Smooth muscle cell (in vitro differentiated cells): ENCODE results near the gene CTAG2. TPM values are rescaled to one million over a fixed set of nuclear protein-coding genes. Genes with fewer than 3 reads are reported as not detected.

Experiments
- DNase-seq: peaks from one replicate; lab custom pipeline; 2025; ENCODE audit not compliant: unreplicated experiment; lab: John Stamatoyannopoulos, UW
- H2AFZ ChIP-seq: fragments of 200-600 bp; sonication (generic); 2 replicates; pipeline ENCODE4 v1.6.0; 2016; ENCODE audit warnings: antibody characterized with exemption, low read depth, mild to moderate bottlenecking
- H3F3A ChIP-seq: fragments of 200-600 bp; sonication (generic); 2 replicates; pipeline ENCODE4 v1.6.0; 2017; ENCODE audit warnings: antibody characterized with exemption, low read depth
- H3K27ac ChIP-seq: fragments of 200-600 bp; sonication (generic); 2 replicates; pipeline ENCODE4 v1.5.1; 2016; ENCODE audit warnings: low read depth, mild to moderate bottlenecking
- H3K27me3 ChIP-seq: fragments of 200-600 bp; sonication (generic); 2 replicates; pipeline ENCODE4 v1.6.1; 2016; ENCODE audit warnings: low read depth, mild to moderate bottlenecking
- H3K36me3 ChIP-seq: fragments of 200-600 bp; sonication (generic); 2 replicates; pipeline ENCODE4 v1.5.1; 2016; ENCODE audit warnings: low read depth
- H3K4me1 ChIP-seq: fragments of 200-600 bp; sonication (generic); 2 replicates; pipeline ENCODE4 v1.5.1; 2016; ENCODE audit warnings: low read depth
- H3K4me2 ChIP-seq: fragments of 200-600 bp; sonication (generic); 2 replicates; pipeline ENCODE4 v1.6.0; 2016; ENCODE audit warnings: mild to moderate bottlenecking
- H3K4me3 ChIP-seq: fragments of 200-600 bp; sonication (generic); 2 replicates; pipeline ENCODE4 v1.5.1; 2016; ENCODE audit warnings: mild to moderate bottlenecking
- H3K79me2 ChIP-seq: fragments of 200-600 bp; sonication (generic); 2 replicates; pipeline ENCODE4 v1.6.0; 2016; ENCODE audit warnings: low read depth, mild to moderate bottlenecking
- H3K9ac ChIP-seq: fragments of 200-600 bp; sonication (generic); 2 replicates; pipeline ENCODE4 v1.6.0; 2016; ENCODE audit warnings: low read depth
- H3K9me3 ChIP-seq: fragments of 200-600 bp; sonication (generic); replicated peaks from 2 replicates; pipeline ENCODE4 v1.5.1; 2016; ENCODE audit warnings: low read depth
- H4K20me1 ChIP-seq: fragments of 200-600 bp; sonication (generic); 2 replicates; pipeline ENCODE4 v1.6.0; 2016; ENCODE audit warnings: low read depth
- WGBS: methylation state at CpG from one replicate; pipeline ENCODE4 v1.1.7; 2016; ENCODE audit warnings: low lambda C conversion rate; 5-methylcytosine and 5-hydroxymethylcytosine counted together
- polyA plus RNA-seq: library from polyadenylated mRNA; unstranded; fragments of >200 nt; fragmentation: Nextera tagmentation; extraction: Ambion mirVana; gene quantifications from 2 replicates; pipeline ENCODE4 v1.2.1, GENCODE V29; 2016
- total RNA-seq: library from RNA; depleted of rRNA; stranded (reverse); fragments of >200 nt; gene quantifications from 2 replicates; pipeline ENCODE4 v1.2.3, GENCODE V29; 2014
- TF ChIP-seq, protein P1 (sequence below): fragments of 200-600 bp; sonication (generic); IDR thresholded peaks from 2 replicates; pipeline ENCODE4 v1.5.1; 2017; ENCODE audit warnings: borderline replicate concordance, mild to moderate bottlenecking, antibody characterized with exemption; ENCODE audit not compliant: insufficient read depth, poor library complexity, severe bottlenecking

The CTAG2 gene
- total and polyA plus RNA-seq, 2 experiments from 2014 or later, result not detected

- Histone ChIP-seq H3K4me2 (no peak overlapping the region), H3K4me3 (no peak overlapping the region), H3K9me3 (no peaks in the 10 kb centered on the region), H3F3A (no peaks in the 10 kb centered on the region), H3K27ac (no peak overlapping the region), H4K20me1 (no peaks in the 10 kb centered on the region), H3K79me2 (no peaks in the 10 kb centered on the region), H3K4me1 (no peaks in the 10 kb centered on the region), H2AFZ (no peak overlapping the region), H3K9ac (no peak overlapping the region), H3K27me3 (no peaks in the 10 kb centered on the region), H3K36me3 (no peaks in the 10 kb centered on the region)
- TF ChIP-seq, protein P1, sequence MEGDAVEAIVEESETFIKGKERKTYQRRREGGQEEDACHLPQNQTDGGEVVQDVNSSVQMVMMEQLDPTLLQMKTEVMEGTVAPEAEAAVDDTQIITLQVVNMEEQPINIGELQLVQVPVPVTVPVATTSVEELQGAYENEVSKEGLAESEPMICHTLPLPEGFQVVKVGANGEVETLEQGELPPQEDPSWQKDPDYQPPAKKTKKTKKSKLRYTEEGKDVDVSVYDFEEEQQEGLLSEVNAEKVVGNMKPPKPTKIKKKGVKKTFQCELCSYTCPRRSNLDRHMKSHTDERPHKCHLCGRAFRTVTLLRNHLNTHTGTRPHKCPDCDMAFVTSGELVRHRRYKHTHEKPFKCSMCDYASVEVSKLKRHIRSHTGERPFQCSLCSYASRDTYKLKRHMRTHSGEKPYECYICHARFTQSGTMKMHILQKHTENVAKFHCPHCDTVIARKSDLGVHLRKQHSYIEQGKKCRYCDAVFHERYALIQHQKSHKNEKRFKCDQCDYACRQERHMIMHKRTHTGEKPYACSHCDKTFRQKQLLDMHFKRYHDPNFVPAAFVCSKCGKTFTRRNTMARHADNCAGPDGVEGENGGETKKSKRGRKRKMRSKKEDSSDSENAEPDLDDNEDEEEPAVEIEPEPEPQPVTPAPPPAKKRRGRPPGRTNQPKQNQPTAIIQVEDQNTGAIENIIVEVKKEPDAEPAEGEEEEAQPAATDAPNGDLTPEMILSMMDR, result no peak
- 91% methylated on average over 15 of the region's 15 CpGs for WGBS
- no peak for DNase-seq
Measured at GRCh38 chrX:154654925-154655324, 1.5 kb upstream of the CTAG2 start.

GRCh38 chrX:154654372-154654771 lies 993 bp upstream of the CTAG2 start:
- DNase-seq, result no peak
- WGBS, result 93% methylated on average over 10 of the region's 10 CpGs
- Histone ChIP-seq H4K20me1 (no peaks in the 10 kb centered on the region), H3K9me3 (no peaks in the 10 kb centered on the region), H3K9ac (no peak overlapping the region), H2AFZ (no peak overlapping the region), H3K36me3 (no peaks in the 10 kb centered on the region), H3F3A (no peaks in the 10 kb centered on the region), H3K4me1 (no peaks in the 10 kb centered on the region), H3K27ac (no peak overlapping the region), H3K79me2 (no peaks in the 10 kb centered on the region), H3K4me2 (no peak overlapping the region), H3K4me3 (no peak overlapping the region), H3K27me3 (no peaks in the 10 kb centered on the region)
- TF ChIP-seq, protein P1, result no peak

DNA sequence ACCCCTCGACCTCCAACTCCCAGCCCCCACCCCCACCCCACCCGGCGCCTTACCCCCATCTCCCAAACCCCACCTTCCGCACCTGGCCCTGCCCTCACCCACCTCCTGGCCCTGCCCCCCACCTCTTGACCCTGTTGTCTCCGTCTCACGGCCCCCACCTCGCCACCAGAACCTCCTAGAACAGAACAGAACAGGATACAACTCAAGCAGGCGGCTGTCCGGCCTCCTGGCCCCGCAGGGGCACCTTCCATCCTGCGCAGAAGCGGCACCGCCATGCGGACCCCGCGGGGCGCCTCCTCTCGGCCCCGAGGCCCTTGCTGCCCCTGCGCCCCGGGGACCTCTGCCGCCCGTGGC lies 354 bp downstream of the CTAG2 start:
- H3K9ac ChIP-seq, result no peak overlapping the region
- H3K4me2 ChIP-seq, result no peak overlapping the region
- H2AFZ ChIP-seq, result no peak overlapping the region
- no peaks in the 10 kb centered on the region for H3K4me1 ChIP-seq
- H3K9me3 ChIP-seq, result no peaks in the 10 kb centered on the region
- no peaks in the 10 kb centered on the region for H3K27me3 ChIP-seq
- 98% methylated on average over 17 of the region's 23 CpGs for WGBS
- H3K79me2 ChIP-seq, result no peaks in the 10 kb centered on the region
- DNase-seq, result no peak
- H3K4me3 ChIP-seq, result no peak overlapping the region
- no peak overlapping the region for H3K27ac ChIP-seq
- no peaks in the 10 kb centered on the region for H4K20me1 ChIP-seq
- no peaks in the 10 kb centered on the region for H3F3A ChIP-seq
- TF ChIP-seq, protein P1, result no peak
- H3K36me3 ChIP-seq, result no peaks in the 10 kb centered on the region

GRCh38 chrX:154652311-154653047 lies 900 bp downstream of the CTAG2 start:
- Histone ChIP-seq H2AFZ (no peak overlapping the region), H3K4me2 (no peak overlapping the region), H3K36me3 (no peaks in the 10 kb centered on the region), H3K27me3 (no peaks in the 10 kb centered on the region), H3K9ac (no peak overlapping the region), H3K4me1 (no peaks in the 10 kb centered on the region), H3F3A (no peaks in the 10 kb centered on the region), H3K27ac (no peak overlapping the region), H3K9me3 (no peaks in the 10 kb centered on the region), H3K4me3 (no peak overlapping the region), H4K20me1 (no peaks in the 10 kb centered on the region), H3K79me2 (no peaks in the 10 kb centered on the region)
- DNase-seq, result no peak
- TF ChIP-seq, protein P1, result no peak
- 90% methylated on average over 25 of the region's 30 CpGs for WGBS
